ENCODE results near the gene SLC17A1. TPM values are rescaled to one million over a fixed set of nuclear protein-coding genes. Genes with fewer than 3 reads are reported as not detected.
"Not testable (repeated sequence)": the region's sequence is repeated elsewhere in the genome, so short reads cannot be mapped to it uniquely, and the experiment has no call there.

SLC17A1 gene
- total RNA-seq, 1 experiment from 2014 or later, result not detected

DNA sequence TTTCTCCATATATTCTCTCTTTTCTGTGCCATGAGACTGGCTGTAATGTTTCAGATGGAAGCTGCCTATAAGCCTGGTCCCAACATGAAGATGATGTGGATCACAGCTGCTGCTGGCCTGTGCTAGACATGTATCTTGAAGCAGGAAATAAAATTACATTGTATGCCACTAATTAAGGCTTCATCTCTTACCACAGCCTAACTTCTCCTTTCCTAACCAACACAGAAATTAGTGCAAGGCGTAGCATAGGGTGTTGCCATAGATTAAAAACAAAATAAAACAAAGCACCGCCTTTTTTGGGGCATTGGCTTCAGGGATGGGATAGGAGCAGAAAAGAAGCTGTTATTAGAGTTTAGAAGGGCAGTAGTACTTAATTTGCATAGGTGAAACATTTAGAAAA, 82.0 kb downstream of the SLC17A1 start (continued):
- TF ChIP-seq CBFB (CRISPR knock-in tag; IDR thresholded peaks at IDR 0.05; ENCODE audit: low read depth) (no peak), FOXJ3 (CRISPR knock-in tag; IDR thresholded peaks at IDR 0.05; ENCODE audit: borderline replicate concordance) (no peak), GRHL2 (CRISPR knock-in tag; IDR thresholded peaks at IDR 0.05; ENCODE audit: insufficient replicate concordance, severe bottlenecking) (no peak), TP53 (CRISPR knock-in tag; IDR thresholded peaks at IDR 0.05) (no peak), PRRX2 (CRISPR knock-in tag; IDR thresholded peaks at IDR 0.05) (no peak)
- TF ChIP-seq, protein P1, sequence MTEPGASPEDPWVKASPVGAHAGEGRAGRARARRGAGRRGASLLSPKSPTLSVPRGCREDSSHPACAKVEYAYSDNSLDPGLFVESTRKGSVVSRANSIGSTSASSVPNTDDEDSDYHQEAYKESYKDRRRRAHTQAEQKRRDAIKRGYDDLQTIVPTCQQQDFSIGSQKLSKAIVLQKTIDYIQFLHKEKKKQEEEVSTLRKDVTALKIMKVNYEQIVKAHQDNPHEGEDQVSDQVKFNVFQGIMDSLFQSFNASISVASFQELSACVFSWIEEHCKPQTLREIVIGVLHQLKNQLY (CRISPR knock-in tag; IDR thresholded peaks at IDR 0.05), result no peak
- TF ChIP-seq, protein P2, sequence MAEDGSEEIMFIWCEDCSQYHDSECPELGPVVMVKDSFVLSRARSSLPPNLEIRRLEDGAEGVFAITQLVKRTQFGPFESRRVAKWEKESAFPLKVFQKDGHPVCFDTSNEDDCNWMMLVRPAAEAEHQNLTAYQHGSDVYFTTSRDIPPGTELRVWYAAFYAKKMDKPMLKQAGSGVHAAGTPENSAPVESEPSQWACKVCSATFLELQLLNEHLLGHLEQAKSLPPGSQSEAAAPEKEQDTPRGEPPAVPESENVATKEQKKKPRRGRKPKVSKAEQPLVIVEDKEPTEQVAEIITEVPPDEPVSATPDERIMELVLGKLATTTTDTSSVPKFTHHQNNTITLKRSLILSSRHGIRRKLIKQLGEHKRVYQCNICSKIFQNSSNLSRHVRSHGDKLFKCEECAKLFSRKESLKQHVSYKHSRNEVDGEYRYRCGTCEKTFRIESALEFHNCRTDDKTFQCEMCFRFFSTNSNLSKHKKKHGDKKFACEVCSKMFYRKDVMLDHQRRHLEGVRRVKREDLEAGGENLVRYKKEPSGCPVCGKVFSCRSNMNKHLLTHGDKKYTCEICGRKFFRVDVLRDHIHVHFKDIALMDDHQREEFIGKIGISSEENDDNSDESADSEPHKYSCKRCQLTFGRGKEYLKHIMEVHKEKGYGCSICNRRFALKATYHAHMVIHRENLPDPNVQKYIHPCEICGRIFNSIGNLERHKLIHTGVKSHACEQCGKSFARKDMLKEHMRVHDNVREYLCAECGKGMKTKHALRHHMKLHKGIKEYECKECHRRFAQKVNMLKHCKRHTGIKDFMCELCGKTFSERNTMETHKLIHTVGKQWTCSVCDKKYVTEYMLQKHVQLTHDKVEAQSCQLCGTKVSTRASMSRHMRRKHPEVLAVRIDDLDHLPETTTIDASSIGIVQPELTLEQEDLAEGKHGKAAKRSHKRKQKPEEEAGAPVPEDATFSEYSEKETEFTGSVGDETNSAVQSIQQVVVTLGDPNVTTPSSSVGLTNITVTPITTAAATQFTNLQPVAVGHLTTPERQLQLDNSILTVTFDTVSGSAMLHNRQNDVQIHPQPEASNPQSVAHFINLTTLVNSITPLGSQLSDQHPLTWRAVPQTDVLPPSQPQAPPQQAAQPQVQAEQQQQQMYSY (CRISPR knock-in tag; IDR thresholded peaks at IDR 0.05), result no peak
- TF ChIP-seq, protein P3, sequence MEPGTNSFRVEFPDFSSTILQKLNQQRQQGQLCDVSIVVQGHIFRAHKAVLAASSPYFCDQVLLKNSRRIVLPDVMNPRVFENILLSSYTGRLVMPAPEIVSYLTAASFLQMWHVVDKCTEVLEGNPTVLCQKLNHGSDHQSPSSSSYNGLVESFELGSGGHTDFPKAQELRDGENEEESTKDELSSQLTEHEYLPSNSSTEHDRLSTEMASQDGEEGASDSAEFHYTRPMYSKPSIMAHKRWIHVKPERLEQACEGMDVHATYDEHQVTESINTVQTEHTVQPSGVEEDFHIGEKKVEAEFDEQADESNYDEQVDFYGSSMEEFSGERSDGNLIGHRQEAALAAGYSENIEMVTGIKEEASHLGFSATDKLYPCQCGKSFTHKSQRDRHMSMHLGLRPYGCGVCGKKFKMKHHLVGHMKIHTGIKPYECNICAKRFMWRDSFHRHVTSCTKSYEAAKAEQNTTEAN (CRISPR knock-in tag; IDR thresholded peaks at IDR 0.05), result no peak

DNA sequence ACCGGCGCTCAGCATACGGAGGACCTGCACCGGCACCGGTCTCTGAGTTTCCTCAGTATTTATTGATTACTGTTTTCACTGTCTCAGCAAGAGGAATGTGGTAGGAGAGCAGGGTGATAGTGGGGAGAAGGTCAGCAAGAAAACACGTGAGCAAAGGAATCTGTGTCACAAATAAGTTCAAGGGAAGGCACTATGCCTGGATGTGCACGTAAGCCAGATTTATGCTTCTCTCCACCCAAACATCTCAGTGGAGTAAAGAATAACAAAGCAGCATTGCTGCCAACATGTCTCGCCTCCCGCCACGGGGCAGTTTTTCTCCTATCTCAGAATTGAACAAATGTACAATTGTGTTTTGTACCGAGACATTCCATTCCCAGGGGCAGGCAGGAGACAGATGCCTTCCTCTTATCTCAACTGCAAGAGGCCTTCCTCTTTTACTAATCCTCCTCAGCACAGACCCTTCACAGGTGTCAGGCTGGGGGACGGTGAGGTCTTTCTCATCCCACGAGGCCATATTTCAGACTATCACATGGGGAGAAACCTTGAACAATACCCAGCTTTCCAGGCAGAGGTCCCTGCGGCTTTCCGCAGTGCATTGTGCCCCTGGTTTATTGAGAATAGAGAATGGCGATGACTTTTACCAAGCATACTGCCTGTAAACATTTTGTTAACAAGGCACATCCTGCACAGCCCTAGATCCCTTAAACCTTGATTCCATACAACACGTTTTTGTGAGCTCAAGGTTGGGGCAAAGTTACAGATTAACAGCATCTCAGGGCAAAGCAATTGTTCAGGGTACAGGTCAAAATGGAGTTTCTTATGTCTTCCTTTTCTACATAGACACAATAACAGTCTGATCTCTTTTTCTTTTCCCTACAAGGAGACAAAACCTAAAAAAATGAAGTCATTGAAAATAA, 83.0 kb downstream of the SLC17A1 start:
- ATAC-seq; H3K27ac Mint-ChIP-seq; H3K4me1 Mint-ChIP-seq; H3K27me3 Mint-ChIP-seq (ENCODE audit: low read depth); CTCF ChIA-PET; POLR2A ChIA-PET; H3K36me3 Mint-ChIP-seq; H3K4me3 Mint-ChIP-seq; H3K9me3 Mint-ChIP-seq; DNase-seq (ENCODE audit: low spot score): not testable (repeated sequence)

DNA sequence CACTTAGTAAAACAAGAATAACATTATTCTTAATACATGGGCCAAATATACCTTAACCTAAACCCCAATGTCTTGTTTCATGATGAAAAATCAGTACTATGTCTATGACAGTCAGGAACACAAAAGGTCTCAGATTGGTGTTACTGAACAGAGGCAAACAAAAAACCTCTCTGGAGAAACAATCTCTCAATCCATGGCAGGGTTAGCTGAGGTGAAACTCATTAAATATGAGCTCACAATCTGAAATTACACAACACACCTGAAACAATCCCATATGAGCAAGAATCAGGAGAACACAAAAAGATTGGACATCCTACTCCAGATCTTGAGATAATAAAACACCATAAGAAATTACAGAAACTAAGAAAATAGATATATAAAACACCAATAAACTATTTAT, 83.8 kb downstream of the SLC17A1 start:
- Mint-ChIP-seq H3K4me1 (no peaks in the 10 kb centered on the region), H3K4me3 (no peak overlapping the region), H3K27ac (no peak overlapping the region), H3K36me3 (no peaks in the 10 kb centered on the region), H3K9me3 (no peaks in the 10 kb centered on the region), H3K27me3 (ENCODE audit: low read depth) (no peaks in the 10 kb centered on the region)
- CTCF ChIA-PET, result interaction anchor here (1.3 kb wide), 1 partner anchor 15 kb away, joined by 4 read pairs; no protein-coding TSS in a partner anchor
- ATAC-seq (no peak), DNase-seq (ENCODE audit: low spot score) (no peak)
- POLR2A ChIA-PET, result no interaction called here
- TF ChIP-seq, protein P4, sequence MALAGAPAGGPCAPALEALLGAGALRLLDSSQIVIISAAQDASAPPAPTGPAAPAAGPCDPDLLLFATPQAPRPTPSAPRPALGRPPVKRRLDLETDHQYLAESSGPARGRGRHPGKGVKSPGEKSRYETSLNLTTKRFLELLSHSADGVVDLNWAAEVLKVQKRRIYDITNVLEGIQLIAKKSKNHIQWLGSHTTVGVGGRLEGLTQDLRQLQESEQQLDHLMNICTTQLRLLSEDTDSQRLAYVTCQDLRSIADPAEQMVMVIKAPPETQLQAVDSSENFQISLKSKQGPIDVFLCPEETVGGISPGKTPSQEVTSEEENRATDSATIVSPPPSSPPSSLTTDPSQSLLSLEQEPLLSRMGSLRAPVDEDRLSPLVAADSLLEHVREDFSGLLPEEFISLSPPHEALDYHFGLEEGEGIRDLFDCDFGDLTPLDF (CRISPR knock-in tag; IDR thresholded peaks at IDR 0.05), result no peak
- TF ChIP-seq ZNF396 (CRISPR knock-in tag; IDR thresholded peaks at IDR 0.05; ENCODE audit: borderline replicate concordance), result no peak
- TF ChIP-seq FOXP1 (CRISPR knock-in tag; IDR thresholded peaks at IDR 0.05; ENCODE audit: borderline replicate concordance), result no peak
- TF ChIP-seq ZNF317 (CRISPR knock-in tag; IDR thresholded peaks at IDR 0.05; ENCODE audit: borderline replicate concordance, low read depth), result no peak
- TF ChIP-seq ELF4 (CRISPR knock-in tag; IDR thresholded peaks at IDR 0.05; ENCODE audit: low read depth), result no peak
- TF ChIP-seq, protein P5, sequence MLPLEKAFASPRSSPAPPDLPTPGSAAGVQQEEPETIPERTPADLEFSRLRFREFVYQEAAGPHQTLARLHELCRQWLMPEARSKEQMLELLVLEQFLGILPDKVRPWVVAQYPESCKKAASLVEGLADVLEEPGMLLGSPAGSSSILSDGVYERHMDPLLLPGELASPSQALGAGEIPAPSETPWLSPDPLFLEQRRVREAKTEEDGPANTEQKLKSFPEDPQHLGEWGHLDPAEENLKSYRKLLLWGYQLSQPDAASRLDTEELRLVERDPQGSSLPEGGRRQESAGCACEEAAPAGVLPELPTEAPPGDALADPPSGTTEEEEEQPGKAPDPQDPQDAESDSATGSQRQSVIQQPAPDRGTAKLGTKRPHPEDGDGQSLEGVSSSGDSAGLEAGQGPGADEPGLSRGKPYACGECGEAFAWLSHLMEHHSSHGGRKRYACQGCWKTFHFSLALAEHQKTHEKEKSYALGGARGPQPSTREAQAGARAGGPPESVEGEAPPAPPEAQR (CRISPR knock-in tag; IDR thresholded peaks at IDR 0.05), result no peak
- TF ChIP-seq, protein P6, sequence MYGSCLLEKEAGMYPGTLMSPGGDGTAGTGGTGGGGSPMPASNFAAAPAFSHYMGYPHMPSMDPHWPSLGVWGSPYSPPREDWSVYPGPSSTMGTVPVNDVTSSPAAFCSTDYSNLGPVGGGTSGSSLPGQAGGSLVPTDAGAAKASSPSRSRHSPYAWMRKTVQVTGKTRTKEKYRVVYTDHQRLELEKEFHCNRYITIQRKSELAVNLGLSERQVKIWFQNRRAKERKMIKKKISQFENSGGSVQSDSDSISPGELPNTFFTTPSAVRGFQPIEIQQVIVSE (CRISPR knock-in tag; IDR thresholded peaks at IDR 0.05; ENCODE audit: borderline replicate concordance), result no peak
- no peak for TF ChIP-seq GRHL2 (CRISPR knock-in tag; IDR thresholded peaks at IDR 0.05; ENCODE audit: insufficient replicate concordance, severe bottlenecking)
- TF ChIP-seq HMGA2 (CRISPR knock-in tag; IDR thresholded peaks at IDR 0.05), result no peak
- TF ChIP-seq, protein P7, sequence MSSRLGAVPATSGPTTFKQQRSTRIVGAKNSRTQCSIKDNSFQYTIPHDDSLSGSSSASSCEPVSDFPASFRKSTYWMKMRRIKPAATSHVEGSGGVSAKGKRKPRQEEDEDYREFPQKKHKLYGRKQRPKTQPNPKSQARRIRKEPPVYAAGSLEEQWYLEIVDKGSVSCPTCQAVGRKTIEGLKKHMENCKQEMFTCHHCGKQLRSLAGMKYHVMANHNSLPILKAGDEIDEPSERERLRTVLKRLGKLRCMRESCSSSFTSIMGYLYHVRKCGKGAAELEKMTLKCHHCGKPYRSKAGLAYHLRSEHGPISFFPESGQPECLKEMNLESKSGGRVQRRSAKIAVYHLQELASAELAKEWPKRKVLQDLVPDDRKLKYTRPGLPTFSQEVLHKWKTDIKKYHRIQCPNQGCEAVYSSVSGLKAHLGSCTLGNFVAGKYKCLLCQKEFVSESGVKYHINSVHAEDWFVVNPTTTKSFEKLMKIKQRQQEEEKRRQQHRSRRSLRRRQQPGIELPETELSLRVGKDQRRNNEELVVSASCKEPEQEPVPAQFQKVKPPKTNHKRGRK (CRISPR knock-in tag; IDR thresholded peaks at IDR 0.05; ENCODE audit: borderline replicate concordance), result no peak
- TF ChIP-seq ZNF219 (CRISPR knock-in tag; IDR thresholded peaks at IDR 0.05; ENCODE audit: borderline replicate concordance), result no peak
- TF ChIP-seq, protein P1 (CRISPR knock-in tag; IDR thresholded peaks at IDR 0.05), result no peak
